Stimulated activated CD4-positive, alpha-beta T cell treated with anti-CD3 and anti-CD28 coated beads, Interleukin-12 subunit alpha, Interleukin-12 subunit beta, amount 100 ng/mL, for 24 hours (primary cell): ENCODE results near the gene EPB41L1.
"Not testable (repeated sequence)": the region's sequence is repeated elsewhere in the genome, so short reads cannot be mapped to it uniquely, and the experiment has no call there.

Source experiments
- DNase-seq, 2 experiments: peaks; one replicate each; pipeline ENCODE4 v3.0.0-alpha.2; 2020; ENCODE audit warnings: low read depth in 2 of 2

The EPB41L1 gene

DNA sequence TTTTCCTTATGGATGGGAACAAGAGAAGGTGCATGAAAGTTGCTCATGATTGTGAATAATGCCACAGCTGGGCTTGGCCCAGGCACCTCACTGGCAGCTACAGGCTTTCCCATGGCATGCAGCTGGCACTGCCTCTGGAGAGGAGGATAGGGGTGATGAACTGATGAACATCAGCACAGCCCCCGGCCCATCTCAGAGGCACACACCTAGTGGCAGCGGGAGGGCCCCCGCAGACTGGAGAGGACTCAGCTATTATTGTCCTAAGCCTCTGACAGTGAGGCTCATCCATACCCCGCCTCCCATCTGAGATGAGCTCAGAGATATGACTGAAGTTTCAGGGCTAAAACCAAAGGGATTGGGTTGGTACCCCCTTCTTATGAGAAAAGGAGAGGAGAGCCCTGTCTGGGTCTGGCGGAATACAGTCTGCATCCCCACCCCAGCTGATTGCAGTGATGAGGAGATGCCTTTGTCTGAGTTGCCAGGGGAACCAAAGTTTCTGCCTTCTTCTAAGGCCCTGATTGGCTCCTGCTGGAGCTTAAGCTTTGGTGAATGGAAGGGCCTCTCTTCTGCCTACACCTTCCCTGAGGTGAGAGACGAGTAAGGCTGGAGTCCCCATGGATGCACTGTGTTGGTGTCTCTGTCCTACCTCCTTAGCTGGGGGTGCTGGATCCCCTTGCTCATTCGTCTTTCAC lies 27.6 kb upstream of the EPB41L1 start:
- no peak for DNase-seq

DNA sequence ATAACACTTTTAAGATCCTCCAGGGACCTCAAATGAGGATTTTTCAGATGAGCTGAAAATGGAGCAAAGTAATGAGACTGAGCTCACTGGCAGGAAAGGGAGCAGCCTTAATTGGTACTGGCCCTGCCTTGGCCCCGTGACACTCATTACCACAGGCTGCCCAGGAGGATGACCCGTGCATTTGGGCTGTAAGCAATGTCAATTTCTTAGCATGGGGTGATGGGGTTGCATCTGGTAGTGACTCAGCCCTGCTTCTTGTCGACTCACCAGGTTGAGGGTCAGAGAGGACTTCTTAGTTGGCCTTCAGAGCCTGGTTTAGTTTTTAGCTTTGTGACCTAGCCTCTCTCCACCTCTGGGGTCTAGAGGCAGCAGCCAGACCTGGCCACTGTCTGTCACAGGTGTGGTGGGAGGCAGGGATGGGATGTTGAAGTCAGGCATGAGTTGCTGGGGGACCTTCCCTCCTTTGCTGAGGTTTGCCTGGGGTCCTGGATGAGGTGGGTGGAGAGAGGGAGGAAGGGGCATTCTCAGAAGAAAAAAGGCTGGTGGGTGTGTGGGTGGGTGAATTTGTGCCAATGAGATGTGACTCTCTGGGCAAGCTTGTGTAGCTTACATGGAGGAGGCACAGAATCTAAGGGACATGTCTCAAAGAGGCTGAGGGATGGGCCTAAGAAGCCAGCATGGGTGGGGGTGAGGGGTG lies 25.9 kb upstream of the EPB41L1 start:
- no peak for DNase-seq

- DNase-seq: no peak
These were observed 25.4 kb upstream of the EPB41L1 start for GRCh38 chr20:36129160-36129543.

- DNase-seq: no peak
These were observed 24.1 kb upstream of the EPB41L1 start for GRCh38 chr20:36130390-36130789.

DNA sequence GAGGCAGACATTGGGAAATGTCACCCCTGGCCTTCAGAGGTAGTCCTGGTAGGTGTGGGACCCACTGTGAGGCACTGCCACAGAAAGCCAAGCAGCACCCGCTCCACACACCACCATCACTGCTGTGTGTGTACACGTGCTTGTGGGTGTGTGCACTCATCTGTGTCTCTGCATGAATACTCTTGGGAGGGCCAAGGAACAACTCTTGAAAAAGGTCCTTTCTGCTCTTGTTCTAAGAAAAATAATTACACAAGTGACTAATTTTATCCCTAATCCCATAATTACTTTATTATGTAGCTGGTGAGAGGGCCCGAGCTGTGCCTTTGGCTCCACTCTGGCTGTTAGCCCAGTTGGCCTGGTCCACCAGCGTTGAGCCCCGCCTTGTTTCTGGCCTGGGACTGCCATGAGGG lies 21.7 kb upstream of the EPB41L1 start:
- no peak for DNase-seq

DNA sequence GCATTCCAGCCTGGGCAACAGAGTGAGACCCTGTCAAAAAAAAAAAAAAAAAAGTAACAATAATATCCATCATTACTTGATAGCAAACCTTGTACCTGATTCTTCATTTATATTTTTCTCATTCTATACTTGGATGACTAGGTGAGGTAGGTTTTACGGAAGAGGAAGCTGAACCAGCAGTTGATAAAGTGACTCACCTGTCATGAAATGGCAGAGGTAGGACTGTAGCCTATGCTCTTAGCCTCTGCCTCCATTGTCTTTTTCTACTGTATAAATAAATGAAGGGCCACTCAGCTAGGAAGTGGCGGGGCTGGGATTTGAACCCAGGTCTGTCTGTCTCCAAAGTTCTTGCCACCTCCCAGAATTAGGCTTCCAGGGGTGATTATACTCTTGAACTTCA lies 20.7 kb upstream of the EPB41L1 start:
- DNase-seq: no peak

DNA sequence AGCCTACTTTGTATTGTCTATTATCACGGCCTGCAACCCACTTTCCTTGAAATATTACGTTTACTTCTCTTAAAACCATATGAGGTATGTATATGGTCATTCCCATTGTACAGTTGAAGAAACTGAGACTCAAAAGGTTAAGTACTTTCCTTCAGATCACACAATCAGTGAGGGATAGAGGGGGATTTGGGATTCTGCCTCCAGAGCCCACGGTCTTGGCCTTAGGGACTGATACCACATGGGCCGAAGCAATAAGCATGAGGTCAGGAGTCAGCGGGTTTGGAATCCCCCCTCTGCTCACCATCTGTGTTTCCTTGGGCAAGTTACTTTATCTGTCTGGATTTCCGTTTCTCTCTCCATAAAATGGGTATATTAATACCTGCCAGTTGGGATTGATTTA lies 19.4 kb upstream of the EPB41L1 start:
- no peak for DNase-seq

DNA sequence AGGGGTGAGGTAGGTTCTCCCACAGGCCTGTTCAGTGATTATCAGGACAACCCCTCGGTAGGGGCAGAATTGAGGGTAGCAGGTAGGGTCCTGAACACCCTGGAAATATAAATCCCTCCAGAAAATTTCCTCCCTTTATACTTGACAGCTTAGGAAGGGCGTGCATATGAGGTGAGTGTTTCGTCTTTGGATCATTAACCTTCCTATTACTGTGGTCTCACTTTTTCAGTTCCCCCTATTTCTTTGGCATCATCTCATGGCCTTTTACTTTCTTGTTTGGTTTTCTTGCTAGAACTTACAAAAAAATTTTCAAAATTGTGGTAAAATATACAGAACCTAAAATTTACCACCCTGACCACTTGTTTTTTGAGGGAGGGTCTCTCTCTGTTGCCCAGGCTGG lies 18.7 kb upstream of the EPB41L1 start:
- DNase-seq: no peak

DNA sequence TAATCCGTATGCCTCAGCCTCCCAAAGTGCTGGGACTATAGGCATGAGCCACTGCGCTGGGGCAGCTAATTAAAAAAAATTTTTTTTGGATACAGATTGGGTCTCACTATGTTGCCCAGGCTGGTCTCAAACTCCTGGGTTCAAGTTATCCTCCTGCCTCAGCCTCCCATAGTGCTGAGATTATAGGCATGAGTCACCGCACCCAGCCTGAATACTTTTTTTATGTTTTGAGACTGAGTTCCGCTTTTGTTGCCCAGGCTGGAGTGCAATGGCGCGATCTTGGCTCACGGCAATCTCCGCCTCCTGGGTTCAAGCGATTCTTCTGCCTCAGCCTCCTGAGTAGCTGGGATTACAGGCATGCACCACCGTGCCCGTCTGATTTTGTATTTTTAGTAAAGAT lies 17.2 kb upstream of the EPB41L1 start:
- not testable (repeated sequence) for DNase-seq

DNA sequence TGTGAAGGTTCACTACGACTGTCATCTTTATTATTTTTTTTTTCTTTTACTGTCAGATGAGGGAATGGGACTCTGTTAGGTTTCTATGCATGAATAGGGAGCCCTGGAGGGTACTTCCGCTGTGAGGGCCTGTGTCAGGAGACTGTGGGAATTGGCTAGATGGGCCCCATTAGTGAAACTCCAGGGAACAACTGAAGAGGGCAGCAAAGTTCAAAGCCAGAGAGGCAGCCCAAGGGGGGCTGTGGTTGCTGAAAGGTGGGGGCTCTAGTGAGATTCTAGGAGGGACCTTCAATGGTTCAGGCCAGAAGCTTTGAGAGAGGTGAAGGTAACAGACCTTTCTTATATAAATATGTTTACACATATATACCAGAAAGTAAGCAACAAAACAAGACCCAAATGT lies 13.2 kb upstream of the EPB41L1 start:
- no peak for DNase-seq

- no peak for DNase-seq
These were observed 10.2 kb upstream of the EPB41L1 start for GRCh38 chr20:36144336-36144735.

DNA sequence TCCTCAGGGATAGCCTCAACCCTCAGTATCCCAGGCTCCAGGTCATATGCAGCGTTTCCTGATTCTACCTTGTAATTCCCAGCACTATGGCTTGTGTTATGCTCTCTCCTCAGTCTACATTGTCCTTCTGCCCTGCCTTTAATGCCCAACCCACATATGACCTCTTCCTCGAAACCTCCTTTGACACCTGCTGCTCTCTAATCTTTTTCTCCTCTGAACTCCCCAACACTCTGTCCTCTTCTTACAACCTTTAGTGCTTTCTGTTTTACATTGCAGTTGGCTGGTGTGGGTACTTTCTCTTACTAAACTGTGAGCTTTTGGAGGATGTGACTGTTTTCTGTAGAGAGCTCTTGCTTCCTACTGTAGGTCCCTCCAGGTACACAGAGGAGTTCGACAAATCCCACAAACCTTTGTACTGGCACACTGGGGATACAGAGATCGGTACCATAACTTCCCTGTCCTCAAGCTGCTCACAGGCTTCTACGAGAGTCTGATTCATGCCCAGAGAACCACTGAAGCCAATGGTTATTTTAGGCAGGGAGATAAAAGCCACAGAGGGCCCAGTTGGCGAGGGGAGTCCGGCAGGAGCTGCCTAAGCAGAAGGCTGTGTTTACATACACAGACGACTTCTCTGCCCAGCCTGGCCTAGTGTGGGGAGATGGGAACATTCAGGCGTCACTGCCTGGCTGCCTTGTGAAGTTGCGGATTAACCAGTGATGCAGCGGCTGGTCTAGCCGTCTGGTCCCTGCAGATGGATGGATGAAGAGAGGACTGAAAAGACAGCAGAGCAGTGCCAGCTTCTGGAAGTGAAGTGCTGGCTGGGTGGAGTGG lies 8.4 kb upstream of the EPB41L1 start:
- no peak for DNase-seq

DNA sequence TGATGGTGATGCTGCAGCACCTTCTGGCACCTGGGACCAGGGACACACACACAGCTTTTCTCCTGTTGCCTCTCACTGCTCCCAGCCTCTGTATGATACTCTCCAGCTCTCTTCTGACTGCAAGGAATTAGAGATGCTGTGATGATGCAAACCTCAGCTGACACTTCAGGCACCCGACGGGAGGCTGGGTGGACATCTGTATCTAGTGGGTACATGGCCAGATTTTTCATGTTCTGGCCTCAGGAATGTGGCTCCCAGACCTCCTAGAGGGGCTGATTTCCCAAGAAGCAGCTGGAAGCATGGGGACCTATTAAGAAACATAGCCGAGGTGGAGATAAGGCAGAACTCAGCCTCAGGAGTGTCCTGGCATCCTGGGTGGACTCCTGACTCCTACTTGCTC lies 6.8 kb upstream of the EPB41L1 start:
- no peak for DNase-seq

- no peak for DNase-seq
These were observed 6.1 kb upstream of the EPB41L1 start for GRCh38 chr20:36148439-36148838.

GRCh38 chr20:36149012-36149411 lies 5.5 kb upstream of the EPB41L1 start:
- DNase-seq: no peak

DNA sequence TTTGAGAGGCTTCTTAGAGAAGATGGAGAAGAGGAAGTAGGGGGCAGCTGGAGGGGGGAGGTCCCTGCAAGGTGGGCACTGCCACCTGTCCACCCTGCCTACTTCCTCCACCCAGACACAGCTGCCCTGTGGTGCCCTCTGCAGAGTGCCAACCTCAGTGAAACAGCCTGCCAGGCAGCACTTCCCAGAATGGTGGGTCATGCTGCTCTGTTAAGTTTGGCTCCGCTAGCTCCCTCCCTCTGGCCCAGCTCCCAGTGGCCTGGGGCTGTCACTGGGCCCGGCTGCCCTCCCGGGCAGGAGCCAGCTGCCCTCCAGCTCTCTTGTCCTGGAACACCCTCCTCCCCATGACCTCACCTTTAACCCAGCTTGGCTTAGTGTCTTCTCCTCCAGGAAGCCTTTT lies 5.1 kb upstream of the EPB41L1 start:
- no peak for DNase-seq

GRCh38 chr20:36150489-36150846 lies 4.1 kb upstream of the EPB41L1 start:
- DNase-seq: no peak

DNA sequence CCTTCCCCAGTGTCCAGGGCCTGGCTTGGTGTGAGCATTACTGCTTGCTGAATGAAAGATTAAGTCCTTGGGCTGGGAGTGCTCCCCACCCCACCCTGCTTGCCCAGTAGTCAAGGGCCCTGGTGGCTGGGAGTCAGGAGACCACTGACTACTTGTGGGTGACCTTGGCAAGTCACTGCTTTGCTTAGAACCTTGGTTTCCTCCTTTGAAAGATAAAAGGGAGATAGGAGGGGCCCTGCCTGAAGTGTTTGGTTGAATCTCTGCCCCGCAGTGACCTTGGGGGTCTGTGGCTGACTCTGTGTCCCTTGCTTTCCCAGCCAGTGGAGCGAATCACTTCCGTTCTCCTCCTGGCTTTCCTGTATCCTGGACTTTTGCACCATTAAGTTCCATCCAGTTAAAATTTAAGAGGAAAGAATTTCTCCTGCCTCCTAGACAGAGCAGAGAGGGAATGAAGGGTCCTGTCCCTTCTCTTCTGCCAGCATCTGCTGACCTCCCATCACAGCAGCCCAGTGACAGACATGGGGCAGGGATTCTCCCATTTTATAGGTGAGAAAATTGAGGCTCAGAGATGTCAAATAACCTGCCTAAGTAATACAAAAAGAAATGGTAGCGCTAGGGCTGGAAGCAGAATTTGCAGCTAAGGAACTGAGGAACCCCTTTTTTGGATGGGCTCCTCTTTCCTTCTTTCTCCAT lies 3.5 kb upstream of the EPB41L1 start:
- no peak for DNase-seq

GRCh38 chr20:36152261-36152660 lies 2.3 kb upstream of the EPB41L1 start:
- DNase-seq: no peak

GRCh38 chr20:36153204-36153603 lies 1.3 kb upstream of the EPB41L1 start:
- no peak for DNase-seq

DNA sequence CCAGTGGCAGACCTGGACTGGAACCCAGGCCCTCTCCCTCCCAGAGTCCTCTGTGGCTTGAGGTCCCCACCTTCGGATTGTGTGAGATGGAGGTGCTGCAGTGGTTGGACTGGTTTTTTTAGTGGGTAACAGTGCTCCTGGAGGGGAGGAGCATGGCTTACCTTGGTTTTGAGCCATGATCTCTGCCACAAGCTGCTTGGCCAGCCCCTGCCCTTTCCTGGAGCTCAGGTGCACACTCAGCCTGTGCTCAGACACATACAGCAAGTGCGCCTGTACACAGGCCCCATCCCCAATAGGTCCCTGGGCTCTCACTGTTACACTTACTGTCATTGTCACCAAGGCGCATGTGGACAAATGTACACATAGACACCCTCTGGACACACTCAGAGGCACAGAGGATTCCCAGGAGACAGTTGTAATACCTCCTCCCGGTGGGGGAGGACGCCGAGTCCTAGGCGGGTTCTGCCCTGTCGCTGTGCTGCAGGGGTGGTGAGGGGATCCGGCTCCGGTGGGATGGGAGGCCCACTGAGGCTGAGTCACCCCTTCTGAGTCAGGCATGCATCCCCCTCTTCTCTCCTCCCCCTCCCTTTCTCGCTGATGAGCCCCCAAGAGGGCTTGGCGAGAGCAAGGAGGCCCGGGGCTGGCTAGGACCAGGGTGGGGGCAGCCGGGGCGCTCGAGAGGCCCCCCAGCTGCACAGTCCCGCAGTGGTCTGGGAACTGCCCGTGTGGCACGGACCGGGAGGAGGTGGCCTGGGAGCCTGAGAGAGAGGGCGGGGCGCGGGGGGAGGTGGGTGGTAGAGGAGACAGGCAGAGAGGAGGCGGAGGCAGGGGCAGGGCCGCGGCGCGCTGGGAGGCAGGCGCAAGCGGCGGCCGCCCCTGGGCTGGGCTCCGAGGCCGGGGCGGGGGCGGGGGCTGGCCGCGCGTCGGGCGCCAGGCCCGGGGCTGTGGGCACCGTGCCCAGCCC lies 522 bp upstream of the EPB41L1 start:
- DNase-seq: peak in 1 of 2 experiments; percentile 45
